Right cardiac atrium (tissue), 5 donors: ENCODE results near the gene RUSC2. TPM values are rescaled to one million over a fixed set of nuclear protein-coding genes. Genes with fewer than 3 reads are reported as not detected.
"Not testable (repeated sequence)": the region's sequence is repeated elsewhere in the genome, so short reads cannot be mapped to it uniquely, and the experiment has no call there.

Experiments used
- ATAC-seq, 2 donors: fragments of 200-7000 bp; cut with Tn5 transposase; one replicate each; pipeline versions ENCODE4 v1.8.0 to v1.9.1; 2020; ENCODE audit warnings: moderate library complexity in 2 of 2, mild to moderate bottlenecking in 1 of 2
- DNase-seq, 3 donors: peaks; one replicate each; pipeline ENCODE4 v3.0.0-alpha.2; 2020
- H3K27ac ChIP-seq: one replicate; pipeline ENCODE4 v1.5.1; 2013; ENCODE audit warnings: mild to moderate bottlenecking, low read length, control low read depth, moderate library complexity
- H3K27me3 ChIP-seq: one replicate; pipeline ENCODE4 v1.6.1; 2013; ENCODE audit not compliant: control insufficient read depth, insufficient read depth
- H3K4me1 ChIP-seq: one replicate; pipeline ENCODE4 v1.6.1; 2013; ENCODE audit warnings: low read length; ENCODE audit not compliant: control insufficient read depth, insufficient read depth
- H3K4me3 ChIP-seq: one replicate; pipeline ENCODE4 v1.5.1; 2013; ENCODE audit warnings: low read length, control low read depth
- H3K9me3 ChIP-seq: one replicate; pipeline ENCODE4 v1.6.1; 2013; ENCODE audit warnings: low read length; ENCODE audit not compliant: control insufficient read depth
- WGBS: extraction: QIAGEN DNeasy Blood & Tissue Kit; methylation state at CpG from one replicate; pipeline ENCODE4 v1.1.7; 2013; 5-methylcytosine and 5-hydroxymethylcytosine counted together
- intact Hi-C, 4 donors: fragments of 100-400 bp; cut with DNase I; formaldehyde crosslinking; loops; one replicate each; pipeline versions ENCODE4 v1.11.0 to v1.14.0; 2022 to 2023
- polyA plus RNA-seq: library from polyadenylated mRNA; stranded (reverse); fragments of 200-250 nt; gene quantifications from one replicate; pipeline ENCODE4 v1.2.3, GENCODE V29; 2013
- total RNA-seq, 4 donors: library from RNA; stranded (reverse); fragmentation: NEBNext Ultra II Directional; extraction: Animal tissue kit (Norgen Biotek cat#: 25700); gene quantifications; one replicate each; pipeline ENCODE4 v1.2.1, GENCODE V29; 2021
- donor health status: healthy with polysubstance abuse.
- donor health status: DM: no; HTN: yes; CAD: no.
- donor health status: DM: no; HTN: no; CAD: no.
- donor health status: DM: no; HTN: yes; CAD: no; lungs with severe emphysema.
- donor health status: DM: yes; HTN: yes; CAD: no.

Gene RUSC2
- total and polyA plus RNA-seq, 5 donors = 23.6 to 41.4 (median 33.7) TPM

DNA sequence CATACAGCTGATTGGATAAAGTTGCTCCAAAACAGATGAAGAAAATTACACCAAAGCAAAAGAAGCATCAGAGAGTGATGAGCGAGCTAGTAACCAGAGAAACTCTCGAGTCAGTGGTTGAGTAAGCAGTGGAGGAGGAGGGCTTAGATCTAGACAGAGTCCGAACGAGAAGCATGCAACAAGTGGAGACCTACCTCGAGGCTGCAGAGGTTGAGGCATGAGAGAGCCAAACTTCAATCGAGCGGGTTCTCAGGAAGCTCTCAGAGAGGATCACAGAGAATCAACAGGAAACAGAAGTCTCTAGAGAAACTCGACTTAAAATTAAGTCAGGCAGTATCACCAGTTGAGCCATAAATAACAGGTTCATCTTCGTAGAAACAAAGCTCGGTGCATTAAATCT, 6.1 kb downstream of the RUSC2 start:
- intact Hi-C loops = no loop called here
- peak overlapping the region; percentile 29 for H3K27ac ChIP-seq
- DNase-seq (no peak), ATAC-seq (no peak)
- WGBS = 71% methylated on average over 10 of the region's 10 CpGs
- H3K4me1 ChIP-seq = peaks cover 11% of the 10 kb centered on the region
- H3K9me3 ChIP-seq = no peaks in the 10 kb centered on the region
- no peak overlapping the region for H3K4me3 ChIP-seq
- H3K27me3 ChIP-seq = no peaks in the 10 kb centered on the region

DNA sequence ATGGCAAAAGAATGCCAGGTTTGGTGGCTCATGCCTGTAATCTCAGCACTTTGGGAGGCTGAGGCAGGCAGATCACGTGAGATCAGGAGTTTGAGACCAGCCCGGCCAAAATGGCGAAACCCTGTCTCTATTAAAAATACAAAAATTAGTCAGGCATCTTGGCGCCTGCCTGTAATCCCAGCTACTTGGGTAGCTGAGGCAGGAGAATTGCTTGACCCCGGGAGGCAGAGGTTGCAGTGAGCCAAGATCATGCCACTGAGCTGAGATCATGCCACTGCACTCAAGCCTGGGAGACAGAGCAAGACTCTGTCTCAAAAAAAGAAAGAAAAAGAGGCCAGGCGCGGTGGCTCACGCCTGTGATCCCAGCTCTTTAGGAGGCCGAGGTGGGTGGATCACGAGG, 8.3 kb downstream of the RUSC2 start:
- not testable (repeated sequence) for H3K4me3 ChIP-seq, DNase-seq, H3K27ac ChIP-seq, H3K9me3 ChIP-seq, H3K27me3 ChIP-seq
- peak in 1 of 2 donors; percentile 16 for ATAC-seq
- WGBS = 86% methylated on average over 10 of the region's 10 CpGs
- intact Hi-C loops = loop anchor here in 1 of 4 donors (2.0 kb wide), 1 partner anchor 19 kb away; no protein-coding TSS in a partner anchor
- H3K4me1 ChIP-seq = peaks cover 11% of the 10 kb centered on the region

DNA sequence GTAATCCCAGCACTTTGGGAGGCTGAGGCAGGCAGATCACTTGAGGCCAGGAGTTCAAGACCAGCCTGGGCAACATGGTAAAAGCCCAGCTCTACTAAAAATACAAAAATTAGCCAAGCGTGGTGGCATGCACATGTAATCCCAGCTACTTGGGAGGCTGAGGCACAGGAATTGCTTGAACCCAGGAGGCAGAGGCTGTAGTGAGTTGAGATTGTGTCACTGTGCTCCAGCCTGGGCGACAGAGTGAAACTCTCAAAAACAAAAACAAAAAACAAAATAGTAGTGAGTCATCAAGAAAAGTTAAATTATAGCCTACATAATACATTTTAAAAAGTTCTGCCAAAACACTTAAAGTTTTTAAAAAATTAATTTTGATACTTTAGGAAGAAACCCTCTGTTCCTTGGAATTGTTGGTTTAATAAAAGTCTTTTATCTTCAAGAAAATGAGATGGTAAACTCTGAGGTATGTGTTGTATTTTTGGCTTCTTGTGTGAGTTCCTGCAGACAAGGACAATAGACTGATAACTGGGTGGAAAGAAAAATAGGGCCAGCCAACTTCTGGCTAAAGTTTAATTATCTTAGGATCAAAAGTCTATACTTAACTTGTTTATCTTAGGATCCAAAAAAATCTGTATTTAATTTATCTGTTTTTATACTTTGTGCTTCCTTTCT, 9.3 kb downstream of the RUSC2 start:
- Histone ChIP-seq H3K4me3 (no peak overlapping the region), H3K9me3 (no peaks in the 10 kb centered on the region), H3K4me1 (peaks cover 11% of the 10 kb centered on the region), H3K27me3 (no peaks in the 10 kb centered on the region), H3K27ac (peak overlapping the region; percentile 45)
- DNase-seq (no peak), ATAC-seq (peak; percentile 52 to 72)
- 75% methylated on average over 2 of the region's 2 CpGs for WGBS
- intact Hi-C loops = loop anchor here in 1 of 4 donors (2.0 kb wide), 1 partner anchor 18 kb away; no protein-coding TSS in a partner anchor

DNA sequence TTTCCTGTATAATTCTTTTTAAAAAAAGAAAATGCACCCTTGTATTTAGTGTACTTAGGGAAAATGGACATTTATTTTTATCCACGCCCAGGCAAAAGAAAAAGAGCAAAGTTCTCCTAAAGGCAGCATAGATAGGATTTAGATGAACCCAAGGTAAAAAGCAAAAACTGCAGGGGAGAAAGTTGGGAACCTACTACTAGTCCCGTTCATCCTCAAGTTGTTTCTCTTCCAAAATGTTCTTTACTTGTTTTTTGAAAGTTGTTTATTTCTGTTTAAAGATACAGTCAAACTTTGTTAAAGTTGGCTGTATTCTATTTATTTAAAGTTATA, 9.8 kb downstream of the RUSC2 start:
- Histone ChIP-seq H3K4me3 (no peak overlapping the region), H3K27me3 (no peaks in the 10 kb centered on the region), H3K4me1 (peaks cover 11% of the 10 kb centered on the region), H3K9me3 (no peaks in the 10 kb centered on the region), H3K27ac (no peak overlapping the region)
- ATAC-seq (peak in 1 of 2 donors; percentile 28), DNase-seq (no peak)
- intact Hi-C loops = loop anchor here in 1 of 4 donors (2.0 kb wide), 1 partner anchor 17 kb away; no protein-coding TSS in a partner anchor
- 58% methylated on average over 2 of the region's 2 CpGs for WGBS

DNA sequence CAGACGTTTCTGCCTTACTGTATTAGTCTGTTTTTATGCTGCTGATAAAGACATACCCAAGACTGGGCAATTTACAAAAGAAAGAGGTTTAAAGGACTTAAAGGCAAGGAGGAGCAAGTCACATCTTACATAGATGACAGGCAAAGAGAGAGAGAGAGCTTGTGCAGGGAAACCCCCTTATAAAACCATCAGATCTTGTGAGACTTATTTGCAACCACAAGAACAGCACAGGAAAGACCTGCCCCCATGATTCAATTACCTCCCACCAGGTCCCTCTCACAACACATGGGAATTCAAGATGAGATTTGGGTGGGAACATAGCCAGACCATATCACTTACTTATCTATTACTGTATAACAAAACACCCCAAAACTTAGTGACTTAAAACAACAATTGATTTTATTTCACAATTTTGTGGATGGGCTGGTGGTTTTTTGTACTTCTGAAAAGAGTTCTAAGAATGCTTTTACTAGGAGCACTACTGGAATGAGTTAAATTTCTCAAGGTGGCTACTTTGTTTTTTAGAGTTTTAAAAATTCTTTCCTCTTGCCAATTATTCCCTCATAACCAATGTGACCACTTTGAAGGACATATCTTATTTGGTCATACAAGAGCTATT, 10.3 kb downstream of the RUSC2 start:
- no peak overlapping the region for H3K4me3 ChIP-seq
- WGBS = 27% methylated on average over 1 of the region's 1 CpG
- peaks cover 11% of the 10 kb centered on the region for H3K4me1 ChIP-seq
- DNase-seq (no peak), ATAC-seq (no peak)
- H3K27me3 ChIP-seq = no peaks in the 10 kb centered on the region
- intact Hi-C loops = no loop called here
- H3K27ac ChIP-seq = no peak overlapping the region
- H3K9me3 ChIP-seq = no peaks in the 10 kb centered on the region

DNA sequence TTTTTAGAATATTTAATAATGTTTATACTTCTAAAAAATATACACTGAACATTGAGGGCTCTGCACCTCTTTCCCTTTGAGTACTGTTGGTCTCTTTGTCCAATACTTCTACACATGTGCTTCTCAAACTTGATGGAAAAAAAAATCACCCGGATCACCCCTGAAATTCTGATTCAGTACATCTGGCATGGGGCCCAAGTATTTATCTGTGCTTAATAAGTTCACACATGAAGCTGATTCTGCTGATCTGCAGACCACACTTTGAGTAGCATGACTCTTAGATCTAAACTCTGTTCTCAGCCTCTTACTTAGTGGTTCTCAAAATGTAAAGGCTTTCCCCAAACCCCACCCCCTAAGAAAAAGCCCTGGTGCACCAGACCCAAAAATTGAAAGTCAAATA, 12.0 kb downstream of the RUSC2 start:
- intact Hi-C loops = no loop called here
- Histone ChIP-seq H3K9me3 (no peaks in the 10 kb centered on the region), H3K27ac (no peak overlapping the region), H3K4me3 (no peak overlapping the region), H3K4me1 (peaks cover 9% of the 10 kb centered on the region), H3K27me3 (no peaks in the 10 kb centered on the region)
- no peak for ATAC-seq
- 32% methylated on average over 1 of the region's 1 CpG for WGBS
- DNase-seq = no peak

DNA sequence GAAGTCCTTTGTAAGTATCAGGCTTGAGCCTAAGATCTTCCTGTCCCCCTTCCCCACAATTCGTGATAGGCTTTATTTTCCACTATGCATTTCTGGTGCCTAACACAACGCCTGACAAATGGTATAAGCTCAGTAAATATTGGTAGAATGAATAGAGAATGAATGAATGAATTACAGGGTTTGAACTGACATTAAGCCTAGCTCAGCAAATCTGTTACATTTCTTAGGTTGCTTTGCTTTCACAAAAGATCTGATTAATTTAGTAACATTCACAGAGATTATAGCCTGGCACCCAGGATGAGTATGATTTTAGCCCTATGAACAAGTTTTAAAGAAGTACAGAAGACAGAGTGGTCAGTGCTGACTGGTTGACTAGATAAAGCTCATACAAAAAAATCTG, 16.4 kb downstream of the RUSC2 start:
- H3K27me3 ChIP-seq = no peaks in the 10 kb centered on the region
- WGBS = 92% methylated on average over 2 of the region's 2 CpGs
- DNase-seq = no peak
- ATAC-seq = no peak
- H3K9me3 ChIP-seq = no peaks in the 10 kb centered on the region
- H3K4me1 ChIP-seq = peaks cover 8% of the 10 kb centered on the region
- intact Hi-C loops = no loop called here
- H3K27ac ChIP-seq = no peak overlapping the region
- H3K4me3 ChIP-seq = no peak overlapping the region

DNA sequence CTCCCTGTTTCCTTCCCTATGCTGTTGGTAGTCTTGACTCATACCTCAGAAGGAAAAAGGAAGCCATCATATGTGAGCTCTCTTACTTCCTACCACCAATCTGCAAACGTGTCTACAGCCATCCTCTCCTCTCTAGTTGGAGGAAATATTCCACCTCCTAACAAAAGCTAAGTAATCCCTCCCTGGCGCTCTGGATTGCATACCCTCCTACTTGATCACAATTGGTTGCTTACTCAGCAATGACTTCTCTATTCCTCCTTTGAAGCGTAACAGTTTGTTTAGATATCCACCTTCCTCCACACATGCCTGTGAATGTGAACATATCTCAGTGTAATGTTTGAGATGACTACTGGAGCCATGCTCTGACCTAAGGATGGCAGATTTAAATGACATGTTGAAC, 18.2 kb downstream of the RUSC2 start:
- no peak overlapping the region for H3K27ac ChIP-seq
- no peak for ATAC-seq

DNA sequence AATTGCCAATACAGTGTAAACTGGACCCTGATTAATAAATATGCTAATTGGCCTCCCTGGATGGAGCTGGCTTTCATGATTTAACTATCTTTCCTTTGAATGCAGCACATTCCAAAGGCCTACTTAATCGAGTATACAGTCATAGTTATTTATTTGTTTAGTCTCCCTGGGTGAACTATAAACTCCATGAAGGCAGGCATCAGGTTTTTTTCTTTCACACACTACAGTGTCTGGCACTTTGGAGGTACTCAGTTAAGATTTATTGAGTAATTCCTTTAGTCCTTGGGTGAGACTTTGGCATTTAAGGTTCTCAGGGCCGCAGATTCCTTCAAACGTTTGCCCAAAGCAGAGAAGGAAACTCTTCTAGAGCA, 20.5 kb downstream of the RUSC2 start:
- Histone ChIP-seq H3K27ac (peak overlapping the region; percentile 84), H3K9me3 (no peaks in the 10 kb centered on the region), H3K4me3 (no peak overlapping the region), H3K27me3 (no peaks in the 10 kb centered on the region), H3K4me1 (peaks cover 8% of the 10 kb centered on the region)
- intact Hi-C loops = loop anchor here in 1 of 4 donors (2.0 kb wide), 1 partner anchor 20 kb away; the partner anchor contains the start of gene RUSC2
- 27% methylated on average over 3 of the region's 3 CpGs for WGBS
- ATAC-seq (no peak), DNase-seq (no peak)

More for the DNA sequence above, 18.2 kb downstream of the RUSC2 start:
- intact Hi-C loops = no loop called here
- WGBS = 71% methylated on average over 3 of the region's 3 CpGs
- Histone ChIP-seq H3K27me3 (no peaks in the 10 kb centered on the region), H3K4me1 (peaks cover 8% of the 10 kb centered on the region), H3K9me3 (no peaks in the 10 kb centered on the region), H3K4me3 (no peak overlapping the region)
- DNase-seq = no peak

DNA sequence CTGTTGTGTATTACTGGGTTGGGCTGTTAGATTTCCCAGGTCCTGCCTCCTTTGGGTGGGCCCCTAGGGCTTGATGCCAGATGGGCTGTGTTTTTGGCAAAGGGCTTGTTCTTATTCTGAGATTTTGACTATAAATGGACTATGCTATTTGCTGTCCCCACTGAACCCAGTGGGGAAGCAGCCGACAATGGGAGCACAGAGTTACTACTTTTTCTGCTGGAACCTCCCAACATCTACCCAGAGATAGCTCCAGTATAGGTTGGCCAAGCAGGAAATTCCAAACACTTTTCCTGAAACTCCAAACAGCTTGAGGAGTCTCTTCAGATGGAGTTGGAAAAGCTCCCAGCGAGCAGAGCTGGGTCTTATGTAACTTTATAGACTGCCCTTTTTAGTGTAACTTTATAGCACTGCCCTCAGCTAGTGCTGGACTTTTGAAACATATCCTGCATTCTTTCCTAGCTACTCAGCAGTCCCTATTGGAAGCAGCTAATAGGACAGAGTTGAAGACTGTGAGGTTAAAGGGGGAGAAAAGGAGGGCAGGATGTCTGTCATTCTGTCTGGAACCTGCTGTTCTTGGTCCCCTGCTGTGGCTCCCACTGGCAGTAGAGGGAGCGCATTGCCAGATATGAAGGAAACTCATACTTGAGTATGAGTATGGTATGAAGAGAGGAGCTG, 21.0 kb downstream of the RUSC2 start:
- no peak overlapping the region for H3K4me3 ChIP-seq
- no peaks in the 10 kb centered on the region for H3K9me3 ChIP-seq
- ATAC-seq = peak; percentile 96 to 97
- WGBS = 18% methylated on average over 3 of the region's 3 CpGs
- intact Hi-C loops = loop anchor here in 1 of 4 donors (2.0 kb wide), 1 partner anchor 20 kb away; the partner anchor contains the start of gene RUSC2
- no peaks in the 10 kb centered on the region for H3K27me3 ChIP-seq
- peak overlapping the region; percentile 84 for H3K27ac ChIP-seq
- peak; percentile 90 to 94 (median 93) for DNase-seq
- peaks cover 8% of the 10 kb centered on the region for H3K4me1 ChIP-seq

DNA sequence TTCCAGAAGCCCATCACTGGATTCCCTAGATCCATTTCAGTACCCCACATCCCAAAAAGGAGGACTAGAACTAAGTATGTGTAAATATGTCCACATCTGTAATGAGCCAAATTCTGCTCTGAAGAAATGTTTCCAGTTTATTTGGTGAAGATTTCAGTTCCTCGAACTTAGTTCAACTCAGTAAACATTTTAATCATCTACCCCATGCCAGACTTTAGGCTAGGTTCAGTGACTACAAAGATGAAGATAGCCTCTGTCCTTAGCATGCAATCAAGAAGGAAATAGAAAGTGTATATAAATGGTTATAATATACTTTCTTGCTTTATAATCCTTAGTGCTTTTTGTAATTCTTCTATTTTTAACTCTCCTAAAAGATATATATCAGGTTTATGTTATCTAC, 21.5 kb downstream of the RUSC2 start:
- DNase-seq (no peak), ATAC-seq (no peak)
- 28% methylated on average over 1 of the region's 1 CpG for WGBS
- Histone ChIP-seq H3K4me3 (no peak overlapping the region), H3K27ac (peak overlapping the region; percentile 84), H3K9me3 (no peaks in the 10 kb centered on the region), H3K27me3 (no peaks in the 10 kb centered on the region), H3K4me1 (peaks cover 10% of the 10 kb centered on the region)
- intact Hi-C loops = loop anchor here in 1 of 4 donors (2.0 kb wide), 1 partner anchor 21 kb away; the partner anchor contains the start of gene RUSC2
